Sigmoid colon (tissue), 3 donors: ENCODE results near the gene LHFPL2.

ENCODE experiments used
- CTCF ChIP-seq, 4 experiments: fragments of 450-650 bp in 3 of 4; fragments of 200-600 bp in 1 of 4; IDR thresholded peaks; one replicate each; pipeline ENCODE4 v1.5.1; 2016 to 2019; ENCODE audit warnings: antibody characterized with exemption in 4 of 4, mild to moderate bottlenecking in 3 of 4, moderate library complexity in 2 of 4
- POLR2A ChIP-seq, 2 donors: fragments of 450-650 bp; IDR thresholded peaks; one replicate each; pipeline ENCODE4 v1.6.1; 2016; ENCODE audit warnings: antibody characterized with exemption in 2 of 2, mild to moderate bottlenecking in 2 of 2, moderate library complexity in 2 of 2

- TF ChIP-seq CTCF (IDR thresholded peaks at IDR 0.05) (no peak), POLR2A (IDR thresholded peaks at IDR 0.05) (no peak)
Observed at GRCh38 chr5:78587081-78587774, 61.3 kb downstream of the LHFPL2 start.
